ENCODE data around the gene SGCA. TPM values are rescaled to one million over a fixed set of nuclear protein-coding genes. Genes with fewer than 3 reads are reported as not detected.
A peak's percentile ranks its signal among the peaks of the same experiment; 100 is the strongest.

The SGCA gene
- total and polyA plus RNA-seq, 9 of the 15 experiments (the other 6 are each of a cell fraction or from before 2014, with no cell fraction given) = not detected

DNA sequence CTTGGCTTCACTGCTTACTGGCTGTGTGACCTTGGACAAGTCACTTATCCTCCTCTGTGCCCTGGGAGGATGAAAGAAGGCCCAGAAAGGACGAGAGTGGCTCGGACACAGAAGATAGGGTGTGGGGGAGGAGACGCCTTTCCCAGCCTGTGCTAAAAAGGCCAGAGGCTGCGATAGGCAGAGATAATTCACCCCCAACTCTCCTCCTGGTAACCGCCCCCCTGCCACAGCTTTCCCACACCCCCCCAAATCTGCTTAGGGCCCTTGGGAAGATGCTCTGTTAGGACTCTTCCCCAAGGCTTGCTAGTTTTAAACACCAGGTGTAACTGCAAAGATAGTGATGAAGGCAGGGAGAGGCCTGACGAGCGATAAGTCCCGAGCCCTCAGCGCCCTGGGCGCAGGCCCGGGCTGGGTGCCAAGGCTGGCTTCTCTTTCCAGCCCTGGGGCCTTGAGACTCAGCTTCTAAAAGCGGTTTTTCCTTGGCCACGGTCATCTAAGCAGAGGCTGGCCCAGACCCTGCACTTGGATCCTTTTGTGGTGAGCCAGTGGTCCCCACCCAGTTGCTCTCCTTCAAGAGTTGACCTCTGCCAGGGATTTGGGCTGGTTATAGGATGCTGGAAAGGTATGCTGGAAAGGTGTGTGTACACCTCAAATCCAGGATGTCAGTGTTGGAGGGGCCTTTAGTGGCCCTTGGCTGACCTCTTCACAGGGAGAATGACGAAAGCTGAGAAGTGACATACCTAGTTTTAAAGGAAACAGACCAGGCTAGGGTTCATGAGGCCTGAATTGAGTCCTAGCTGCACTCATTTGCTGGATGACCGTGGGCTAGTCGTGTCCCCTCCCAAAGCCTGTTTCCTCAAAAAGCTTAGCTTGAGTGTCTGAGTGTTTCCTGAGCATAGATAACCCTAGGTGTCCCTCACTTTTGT is 11.9 kb upstream of the SGCA start (continued):
- TF ChIP-seq, protein P1, sequence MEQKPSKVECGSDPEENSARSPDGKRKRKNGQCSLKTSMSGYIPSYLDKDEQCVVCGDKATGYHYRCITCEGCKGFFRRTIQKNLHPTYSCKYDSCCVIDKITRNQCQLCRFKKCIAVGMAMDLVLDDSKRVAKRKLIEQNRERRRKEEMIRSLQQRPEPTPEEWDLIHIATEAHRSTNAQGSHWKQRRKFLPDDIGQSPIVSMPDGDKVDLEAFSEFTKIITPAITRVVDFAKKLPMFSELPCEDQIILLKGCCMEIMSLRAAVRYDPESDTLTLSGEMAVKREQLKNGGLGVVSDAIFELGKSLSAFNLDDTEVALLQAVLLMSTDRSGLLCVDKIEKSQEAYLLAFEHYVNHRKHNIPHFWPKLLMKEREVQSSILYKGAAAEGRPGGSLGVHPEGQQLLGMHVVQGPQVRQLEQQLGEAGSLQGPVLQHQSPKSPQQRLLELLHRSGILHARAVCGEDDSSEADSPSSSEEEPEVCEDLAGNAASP (IDR thresholded peaks at IDR 0.05) = no peak
- TF ChIP-seq ATF7 (IDR thresholded peaks at IDR 0.05) (no peak; the same call in 1 of the 2 replicates), ZNF253 (CRISPR knock-in tag; conservative IDR thresholded peaks at IDR 0.05) (no peak), POLR2H (tag; IDR thresholded peaks at IDR 0.05; ENCODE audit: low read depth) (no peak), FOXJ2 (tag; IDR thresholded peaks at IDR 0.05) (no peak), SREBF2 (CRISPR knock-in tag; IDR thresholded peaks at IDR 0.05) (no peak), MYC (IDR thresholded peaks at IDR 0.05; ENCODE audit: low read depth, low read length) (no peak), MYC (CRISPR knock-in tag; IDR thresholded peaks at IDR 0.05; ENCODE audit: borderline replicate concordance, low read depth) (no peak), NCOR1 (IDR thresholded peaks at IDR 0.05) (peak; percentile 81), DIDO1 (tag; IDR thresholded peaks at IDR 0.05; ENCODE audit: low read depth) (no peak), PYGO2 (tag; IDR thresholded peaks at IDR 0.05) (no peak), CTBP1 (IDR thresholded peaks at IDR 0.05; ENCODE audit: borderline replicate concordance) (peak; percentile 96), RCOR1 (IDR thresholded peaks at IDR 0.05; ENCODE audit: borderline replicate concordance in 1 of 2, low read depth in 2 of 2, low read length in 2 of 2) (peak in 1 of 2 experiments; percentile 74; a peak in 3 of 4 replicates), CREBBP (IDR thresholded peaks at IDR 0.05; ENCODE audit: low read depth, low read length) (no peak), NCOA6 (IDR thresholded peaks at IDR 0.05) (no peak), HNRNPK (IDR thresholded peaks at IDR 0.05; ENCODE audit: low read depth, low read length, poor library complexity, severe bottlenecking) (no peak)
- TF ChIP-seq, protein P2, sequence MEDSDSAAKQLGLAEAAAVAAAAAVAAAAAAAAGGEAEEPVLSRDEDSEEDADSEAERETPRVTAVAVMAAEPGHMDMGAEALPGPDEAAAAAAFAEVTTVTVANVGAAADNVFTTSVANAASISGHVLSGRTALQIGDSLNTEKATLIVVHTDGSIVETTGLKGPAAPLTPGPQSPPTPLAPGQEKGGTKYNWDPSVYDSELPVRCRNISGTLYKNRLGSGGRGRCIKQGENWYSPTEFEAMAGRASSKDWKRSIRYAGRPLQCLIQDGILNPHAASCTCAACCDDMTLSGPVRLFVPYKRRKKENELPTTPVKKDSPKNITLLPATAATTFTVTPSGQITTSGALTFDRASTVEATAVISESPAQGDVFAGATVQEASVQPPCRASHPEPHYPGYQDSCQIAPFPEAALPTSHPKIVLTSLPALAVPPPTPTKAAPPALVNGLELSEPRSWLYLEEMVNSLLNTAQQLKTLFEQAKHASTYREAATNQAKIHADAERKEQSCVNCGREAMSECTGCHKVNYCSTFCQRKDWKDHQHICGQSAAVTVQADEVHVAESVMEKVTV (CRISPR knock-in tag; IDR thresholded peaks at IDR 0.05) = no peak
